Spinal cord (tissue), 10 donors: ENCODE results near the gene PSME1. TPM values are rescaled to one million over a fixed set of nuclear protein-coding genes. Genes with fewer than 3 reads are reported as not detected.

ENCODE experiments used
- DNase-seq, 6 donors: peaks; one replicate each; pipeline versions ENCODE4 v3.0.0 to v3.0.0-alpha.2; 2013 to 2015; ENCODE audit warnings: low spot score in 6 of 6, low read depth in 4 of 6
- H3K27ac ChIP-seq: one replicate; pipeline ENCODE4 v1.5.1; 2013; ENCODE audit warnings: low read depth, low read length, control low read depth
- H3K27me3 ChIP-seq: one replicate; pipeline ENCODE4 v1.6.1; 2013; ENCODE audit warnings: low read length; ENCODE audit not compliant: control insufficient read depth, insufficient read depth
- H3K36me3 ChIP-seq: one replicate; pipeline ENCODE4 v1.6.1; 2013; ENCODE audit warnings: low read length; ENCODE audit not compliant: control insufficient read depth, insufficient read depth
- H3K4me1 ChIP-seq: one replicate; pipeline ENCODE4 v1.6.1; 2013; ENCODE audit warnings: low read length; ENCODE audit not compliant: control insufficient read depth, insufficient read depth
- H3K4me3 ChIP-seq: one replicate; pipeline ENCODE4 v1.5.1; 2013; ENCODE audit warnings: low read depth, low read length, control low read depth
- H3K9me3 ChIP-seq: one replicate; pipeline ENCODE4 v1.6.1; 2013; ENCODE audit warnings: low read length; ENCODE audit not compliant: control insufficient read depth, insufficient read depth
- WGBS: methylation state at CpG from one replicate; pipeline ENCODE4 v1.1.5; 2013; ENCODE audit warnings: missing lambda C conversion rate; ENCODE audit not compliant: insufficient coverage; 5-methylcytosine and 5-hydroxymethylcytosine counted together
- polyA plus RNA-seq, 2 donors: library from polyadenylated mRNA; unstranded; fragments of 120-200 nt; gene quantifications; one replicate each; pipeline ENCODE4 v1.2.1, GENCODE V29; 2013; ENCODE audit not compliant: insufficient read length in 2 of 2
- total RNA-seq, 2 donors: library from RNA; depleted of rRNA in 1 of 2; stranded (reverse); fragments of 120-200 nt in 1 of 2; fragments of >200 nt in 1 of 2; gene quantifications; one replicate each; pipeline versions ENCODE4 v1.2.3 to v1.2.4, GENCODE V29; 2013 to 2014
- donor health status: healthy.

PSME1 gene
- total and polyA plus RNA-seq, 4 donors: 49.0 to 134 (median 99.8) TPM

DNA sequence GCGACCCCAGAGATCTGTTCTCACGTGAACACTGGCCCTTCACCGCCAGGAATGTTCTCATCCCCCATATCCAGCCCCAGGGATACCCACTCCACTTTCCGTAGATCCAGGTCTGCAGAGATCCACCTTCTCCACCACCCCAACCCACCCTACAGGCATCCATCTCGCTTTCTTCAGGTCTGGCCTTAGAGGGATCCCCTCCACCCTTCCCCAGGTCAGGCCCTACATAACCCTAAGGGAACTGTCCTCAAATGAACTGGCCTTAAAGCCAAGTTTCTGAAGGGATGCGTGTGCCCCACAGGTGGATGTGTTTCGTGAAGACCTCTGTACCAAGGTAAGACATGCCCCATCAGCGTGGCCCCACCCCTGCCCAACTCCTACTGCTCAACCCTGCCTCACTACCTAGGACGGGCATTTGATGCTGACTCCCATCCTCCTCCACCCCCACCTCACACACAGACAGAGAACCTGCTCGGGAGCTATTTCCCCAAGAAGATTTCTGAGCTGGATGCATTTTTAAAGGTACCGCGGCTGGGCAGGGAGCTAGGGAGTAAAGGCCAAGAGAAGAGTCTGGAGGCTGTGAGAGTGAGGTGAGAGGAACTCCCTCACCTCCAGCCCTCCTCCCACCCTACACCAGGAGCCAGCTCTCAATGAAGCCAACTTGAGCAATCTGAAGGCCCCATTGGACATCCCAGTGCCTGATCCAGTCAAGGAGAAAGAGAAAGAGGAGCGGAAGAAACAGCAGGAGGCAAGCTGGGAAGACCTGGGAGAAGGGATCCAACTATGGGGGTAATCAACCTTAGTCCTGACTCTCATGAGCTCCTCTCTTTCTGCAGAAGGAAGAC is 912 bp downstream of the PSME1 start:
- peak overlapping the region; percentile 80 for H3K4me3 ChIP-seq
- no peaks in the 10 kb centered on the region for H3K27me3 ChIP-seq
- H3K36me3 ChIP-seq: peaks cover 34% of the 10 kb centered on the region
- peak overlapping the region; percentile 25 for H3K27ac ChIP-seq
- H3K4me1 ChIP-seq: peaks cover 51% of the 10 kb centered on the region
- WGBS: 47% methylated on average over 9 of the region's 13 CpGs
- H3K9me3 ChIP-seq: no peaks in the 10 kb centered on the region
- no peak for DNase-seq

DNA sequence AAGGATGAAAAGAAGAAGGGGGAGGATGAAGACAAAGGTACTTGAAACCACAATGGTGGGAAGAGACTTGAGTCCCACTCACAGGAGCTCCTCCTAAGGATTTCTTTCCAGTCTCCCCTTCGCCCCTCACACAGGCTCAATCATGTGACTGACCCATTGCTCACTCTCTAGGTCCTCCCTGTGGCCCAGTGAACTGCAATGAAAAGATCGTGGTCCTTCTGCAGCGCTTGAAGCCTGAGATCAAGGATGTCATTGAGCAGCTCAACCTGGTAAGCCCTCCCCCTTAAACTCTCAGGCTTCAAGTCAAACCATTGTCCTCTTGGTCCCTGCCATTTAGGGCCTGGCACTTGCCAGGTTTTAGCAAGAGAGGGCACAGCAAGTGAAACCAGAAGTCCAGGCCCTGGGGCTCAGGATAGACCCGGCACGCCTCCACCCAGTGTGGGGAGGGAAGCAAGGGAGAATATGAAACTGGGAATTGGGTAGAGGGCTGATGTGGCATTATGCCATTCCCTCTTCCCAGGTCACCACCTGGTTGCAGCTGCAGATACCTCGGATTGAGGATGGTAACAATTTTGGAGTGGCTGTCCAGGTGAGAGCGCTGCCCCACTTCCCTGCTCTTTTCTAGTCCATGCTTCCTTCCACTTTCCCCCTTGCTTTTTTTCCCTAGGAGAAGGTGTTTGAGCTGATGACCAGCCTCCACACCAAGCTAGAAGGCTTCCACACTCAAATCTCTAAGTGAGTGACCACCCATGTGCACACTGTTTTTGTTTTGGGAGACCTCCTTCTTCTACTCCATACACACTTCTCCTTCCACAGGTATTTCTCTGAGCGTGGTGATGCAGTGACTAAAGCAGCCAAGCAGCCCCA is 1.8 kb downstream of the PSME1 start:
- no peak for DNase-seq
- Histone ChIP-seq H3K27ac (no peak overlapping the region), H3K4me3 (peak overlapping the region; percentile 9), H3K27me3 (no peaks in the 10 kb centered on the region), H3K36me3 (peaks cover 27% of the 10 kb centered on the region), H3K4me1 (peaks cover 56% of the 10 kb centered on the region), H3K9me3 (no peaks in the 10 kb centered on the region)
- whole genome bisulfite sequencing: 92% methylated on average over 6 of the region's 8 CpGs

DNA sequence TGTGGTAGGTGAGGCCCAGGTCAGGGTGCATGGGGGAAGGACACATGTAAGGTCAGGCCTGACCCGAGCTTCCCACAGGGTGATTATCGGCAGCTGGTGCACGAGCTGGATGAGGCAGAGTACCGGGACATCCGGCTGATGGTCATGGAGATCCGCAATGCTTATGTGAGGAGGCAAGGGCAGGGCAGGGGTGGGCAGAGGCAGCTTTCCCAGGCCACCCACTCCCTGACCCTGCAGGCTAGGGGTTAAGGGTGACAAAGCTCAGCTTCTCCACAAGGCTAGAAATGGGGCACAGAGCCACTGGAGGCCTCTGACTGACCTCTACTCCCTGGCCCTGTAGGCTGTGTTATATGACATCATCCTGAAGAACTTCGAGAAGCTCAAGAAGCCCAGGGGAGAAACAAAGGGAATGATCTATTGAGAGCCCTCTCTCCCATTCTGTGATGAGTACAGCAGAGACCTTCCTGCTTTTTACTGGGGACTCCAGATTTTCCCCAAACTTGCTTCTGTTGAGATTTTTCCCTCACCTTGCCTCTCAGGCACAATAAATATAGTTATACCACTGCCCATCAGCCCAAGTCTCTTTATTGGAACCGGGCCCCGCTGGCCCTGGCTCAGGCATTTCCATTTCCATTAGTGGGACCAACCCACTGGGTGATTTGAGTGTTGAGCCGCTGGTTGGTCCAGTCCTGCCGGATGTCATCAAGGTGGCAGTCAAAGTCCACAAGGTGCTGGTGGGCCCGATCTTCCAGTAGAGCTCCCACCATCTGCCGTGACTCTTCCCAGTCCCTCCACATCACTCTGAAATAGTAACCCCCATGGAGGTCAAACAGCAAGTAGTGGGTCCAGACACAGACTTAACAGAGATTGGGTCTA is 2.6 kb downstream of the PSME1 start:
- WGBS: 90% methylated on average over 13 of the region's 13 CpGs
- Histone ChIP-seq H3K4me3 (no peak overlapping the region), H3K27ac (no peak overlapping the region), H3K27me3 (no peaks in the 10 kb centered on the region), H3K9me3 (no peaks in the 10 kb centered on the region), H3K36me3 (peaks cover 27% of the 10 kb centered on the region), H3K4me1 (peaks cover 56% of the 10 kb centered on the region)
- DNase-seq: no peak

DNA sequence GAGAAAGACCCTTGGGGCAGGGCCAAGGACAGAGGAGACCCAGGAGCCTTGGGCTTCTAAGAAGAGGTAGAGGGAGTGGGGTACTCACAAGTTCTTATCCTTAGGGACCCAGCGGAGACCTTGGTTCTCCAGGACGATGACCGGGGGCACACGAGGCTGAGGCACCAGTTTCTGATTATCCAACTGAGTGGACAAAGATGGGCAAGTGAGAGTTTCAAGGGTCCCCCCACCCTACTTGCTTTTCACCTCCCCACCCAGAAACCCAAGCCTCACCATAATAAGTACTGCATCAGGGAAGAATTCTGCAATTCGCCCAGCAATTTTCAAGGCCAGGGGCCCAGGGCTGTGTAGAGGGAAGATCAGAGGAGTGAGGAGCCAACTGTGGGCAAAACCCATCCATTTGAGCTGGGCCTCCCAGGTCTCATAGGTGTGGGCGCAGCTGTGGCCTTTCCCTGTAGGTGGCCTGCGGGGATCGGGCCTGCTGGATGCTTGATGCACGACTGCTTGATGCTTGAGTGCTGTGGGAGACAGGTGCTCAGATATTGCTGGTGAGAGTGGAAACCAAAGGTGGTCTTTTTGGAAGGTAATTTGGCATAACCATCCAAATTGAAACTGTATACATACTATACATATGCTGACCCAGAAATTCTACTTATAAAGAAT is 3.4 kb downstream of the PSME1 start:
- Histone ChIP-seq H3K27me3 (no peaks in the 10 kb centered on the region), H3K9me3 (no peaks in the 10 kb centered on the region), H3K4me3 (peak overlapping the region; percentile 6), H3K27ac (no peak overlapping the region), H3K4me1 (peaks cover 56% of the 10 kb centered on the region), H3K36me3 (peaks cover 31% of the 10 kb centered on the region)
- 85% methylated on average over 7 of the region's 9 CpGs for WGBS
- no peak for DNase-seq

DNA sequence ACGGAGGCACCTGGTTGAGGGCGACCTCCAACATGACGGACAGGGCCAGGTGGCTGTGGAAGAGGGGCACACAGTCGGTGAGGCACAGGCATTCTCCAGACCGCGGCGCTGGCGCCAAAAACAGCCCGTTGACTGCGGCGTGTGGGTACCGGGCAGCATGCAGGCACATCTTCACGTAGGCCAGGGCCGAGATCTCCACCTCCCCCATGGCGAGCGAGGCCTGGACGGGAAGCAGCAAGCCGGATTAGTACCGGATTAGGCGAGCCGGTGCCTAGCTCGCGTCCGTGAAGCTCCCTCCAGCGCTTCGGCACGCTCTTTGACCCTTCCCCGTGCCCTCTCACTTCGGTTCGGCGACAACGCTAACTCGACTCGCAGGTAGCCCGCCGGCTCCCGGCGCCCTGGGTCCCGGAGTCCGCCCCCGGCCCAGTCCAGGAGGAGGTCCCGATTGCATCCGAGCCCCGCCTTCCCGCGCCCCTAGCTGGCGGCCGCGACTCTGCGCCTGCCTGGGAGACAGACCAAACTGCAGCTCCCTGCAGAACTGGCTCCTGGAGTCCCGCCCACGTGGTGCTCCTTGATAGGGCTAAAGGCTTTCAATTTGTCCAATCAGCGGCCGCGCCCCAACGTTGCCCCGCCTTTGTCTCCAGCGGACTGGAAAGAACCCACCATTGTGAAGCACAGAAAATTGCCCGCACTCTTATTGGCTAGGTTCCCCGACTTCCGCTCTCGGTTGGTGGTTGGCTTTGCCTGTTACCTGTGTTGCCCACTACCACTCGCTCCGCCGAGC is 5.3 kb downstream of the PSME1 start, which contains the start of gene EMC9:
TSS of gene EMC9 (minus strand) at position 495 of the 784 bp plus-strand sequence. CDS start at position 208, 287 bp downstream.
- H3K27me3 ChIP-seq: no peaks in the 10 kb centered on the region
- H3K9me3 ChIP-seq: no peaks in the 10 kb centered on the region
- peaks cover 31% of the 10 kb centered on the region for H3K36me3 ChIP-seq
- DNase-seq: peak; percentile 98 to 100 (median 100)
- H3K4me3 ChIP-seq: peak within 1 kb of the TSS; percentile 95
- 0% methylated on average over 65 of the region's 65 CpGs for WGBS
- peak within 1 kb of the TSS; percentile 97 for H3K27ac ChIP-seq
- H3K4me1 ChIP-seq: peaks cover 56% of the 10 kb centered on the region

DNA sequence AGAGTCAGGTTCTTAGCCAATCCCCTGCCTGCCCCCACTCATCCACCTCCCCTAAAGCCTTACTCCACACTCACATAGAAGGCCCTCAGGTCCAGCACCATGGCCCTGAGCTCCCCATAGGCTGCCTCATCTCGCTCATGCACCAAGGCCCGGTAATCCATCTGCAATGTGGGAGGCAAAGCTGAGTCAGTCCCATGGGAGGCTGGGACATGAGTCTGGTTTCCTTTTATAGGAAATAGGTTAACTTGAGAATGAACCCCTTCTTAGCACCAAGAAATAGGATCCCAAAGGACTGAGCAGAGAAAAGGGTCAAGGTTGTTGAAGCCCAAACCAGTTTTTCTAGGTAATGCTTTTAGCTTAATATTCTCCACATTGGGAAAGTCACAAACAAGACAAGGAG is 7.5 kb downstream of the PSME1 start:
- peaks cover 47% of the 10 kb centered on the region for H3K4me1 ChIP-seq
- no peak for DNase-seq

DNA sequence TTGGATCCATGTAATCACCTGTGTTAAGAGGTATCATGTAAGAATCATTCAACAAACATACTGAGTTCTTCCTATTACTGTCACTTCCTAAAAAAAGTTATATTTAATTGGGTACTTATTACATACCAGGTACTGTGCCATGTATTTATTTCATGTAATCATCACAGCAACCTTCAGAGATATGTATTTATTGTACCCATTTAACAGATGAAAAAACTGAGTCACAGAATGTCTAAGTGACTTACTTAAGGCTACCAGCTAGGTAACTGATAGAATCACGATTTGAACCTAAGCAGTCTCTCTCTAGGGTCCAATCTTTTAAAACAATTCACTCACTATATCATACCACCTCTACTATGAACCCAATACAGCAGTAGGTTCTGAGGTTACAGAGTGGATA is 8.5 kb downstream of the PSME1 start:
- Histone ChIP-seq H3K27ac (no peak overlapping the region), H3K36me3 (peaks cover 14% of the 10 kb centered on the region), H3K4me3 (no peak overlapping the region), H3K4me1 (peaks cover 43% of the 10 kb centered on the region), H3K9me3 (no peaks in the 10 kb centered on the region), H3K27me3 (no peaks in the 10 kb centered on the region)
- WGBS: no CpG with 5 or more reads among the region's 1 CpG
- no peak for DNase-seq

More for the DNA sequence above, 7.5 kb downstream of the PSME1 start:
- H3K4me3 ChIP-seq: no peak overlapping the region
- whole genome bisulfite sequencing: no CpG with 5 or more reads among the region's 2 CpGs
- no peak overlapping the region for H3K27ac ChIP-seq
- peaks cover 16% of the 10 kb centered on the region for H3K36me3 ChIP-seq
- no peaks in the 10 kb centered on the region for H3K27me3 ChIP-seq
- no peaks in the 10 kb centered on the region for H3K9me3 ChIP-seq

DNA sequence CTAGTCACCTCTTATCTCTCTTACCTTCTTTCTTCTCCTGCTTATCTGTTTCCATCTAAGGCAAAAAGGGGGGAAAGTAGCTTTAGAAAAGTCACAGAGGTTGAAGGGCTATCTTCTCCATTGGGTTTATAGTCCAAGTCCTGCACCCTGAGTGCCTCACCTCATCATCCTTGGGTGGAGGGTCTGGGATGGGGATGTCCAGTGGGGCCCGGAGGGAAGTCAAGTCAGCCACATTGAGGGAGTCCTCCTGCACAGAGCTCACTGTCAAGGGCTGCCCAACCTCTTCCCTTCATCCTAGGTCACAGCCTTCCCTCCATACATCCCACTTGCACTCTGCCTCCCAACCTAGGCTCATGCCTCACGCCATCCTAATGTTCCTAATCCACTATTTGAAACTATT is 9.2 kb downstream of the PSME1 start:
- Histone ChIP-seq H3K27ac (no peak overlapping the region), H3K27me3 (no peaks in the 10 kb centered on the region), H3K36me3 (peaks cover 19% of the 10 kb centered on the region), H3K4me1 (peaks cover 39% of the 10 kb centered on the region), H3K9me3 (no peaks in the 10 kb centered on the region), H3K4me3 (no peak overlapping the region)
- no peak for DNase-seq
- WGBS: no CpG with 5 or more reads among the region's 2 CpGs
